HEK293 (cell line): ENCODE measurements around the gene GCSAM.
A peak's percentile ranks its signal among the peaks of the same experiment; 100 is the strongest.

Experiments
- GFI1B ChIP-seq: fragments of 450-650 bp; formaldehyde crosslinking; IDR thresholded peaks from 2 replicates; pipeline ENCODE4 v1.5.1; 2016; ENCODE audit warnings: missing biosample characterization, missing genetic modification characterization
- GLIS1 ChIP-seq: fragments of 450-650 bp; formaldehyde crosslinking; IDR thresholded peaks from 2 replicates; pipeline ENCODE4 v1.5.1; 2016; ENCODE audit warnings: missing biosample characterization, missing genetic modification characterization
- HIC1 ChIP-seq: fragments of 450-650 bp; formaldehyde crosslinking; IDR thresholded peaks from 2 replicates; pipeline ENCODE4 v1.5.1; 2016; ENCODE audit warnings: missing biosample characterization, missing genetic modification characterization
- INSM2 ChIP-seq: fragments of 450-650 bp; formaldehyde crosslinking; IDR thresholded peaks from 2 replicates; pipeline ENCODE4 v1.5.1; 2016; ENCODE audit warnings: missing biosample characterization, missing genetic modification characterization
- KLF16 ChIP-seq: fragments of 450-650 bp; formaldehyde crosslinking; IDR thresholded peaks from 2 replicates; pipeline ENCODE4 v1.5.1; 2017; ENCODE audit warnings: missing biosample characterization, missing genetic modification characterization
- KLF17 ChIP-seq: fragments of 450-650 bp; formaldehyde crosslinking; IDR thresholded peaks from 2 replicates; pipeline ENCODE4 v1.5.1; 2016; ENCODE audit warnings: missing biosample characterization, missing genetic modification characterization
- KLF8 ChIP-seq: fragments of 450-650 bp; formaldehyde crosslinking; IDR thresholded peaks from 2 replicates; pipeline ENCODE4 v1.5.1; 2016; ENCODE audit warnings: missing biosample characterization, missing genetic modification characterization
- MEIS1 ChIP-seq: sonication (generic); formaldehyde crosslinking; IDR thresholded peaks from 2 replicates; pipeline ENCODE4 v1.8.1; 2022; ENCODE audit warnings: missing genetic modification reagents, mild to moderate bottlenecking, borderline replicate concordance
- PBX3 ChIP-seq: sonication (generic); formaldehyde crosslinking; IDR thresholded peaks from 2 replicates; pipeline ENCODE4 v1.8.1; 2022; ENCODE audit warnings: mild to moderate bottlenecking, moderate library complexity, missing genetic modification reagents
- REPIN1 ChIP-seq: fragments of 450-650 bp; formaldehyde crosslinking; IDR thresholded peaks from 2 replicates; pipeline ENCODE4 v1.5.1; 2017; ENCODE audit warnings: missing biosample characterization, missing genetic modification characterization, low read depth
- SCRT2 ChIP-seq: fragments of 450-650 bp; formaldehyde crosslinking; IDR thresholded peaks from 2 replicates; pipeline ENCODE4 v1.5.1; 2016; ENCODE audit warnings: missing biosample characterization, missing genetic modification characterization
- WT1 ChIP-seq: fragments of 450-650 bp; formaldehyde crosslinking; IDR thresholded peaks from 2 replicates; pipeline ENCODE4 v1.5.1; 2016; ENCODE audit warnings: missing biosample characterization, missing genetic modification characterization
- ZBTB1 ChIP-seq: fragments of 450-650 bp; formaldehyde crosslinking; IDR thresholded peaks from 2 replicates; pipeline ENCODE4 v1.5.1; 2016; ENCODE audit warnings: missing biosample characterization, missing genetic modification characterization
- ZFHX2 ChIP-seq: fragments of 450-650 bp; formaldehyde crosslinking; conservative IDR thresholded peaks from 2 replicates; pipeline ENCODE4 v1.5.1; 2016; ENCODE audit warnings: missing biosample characterization, missing genetic modification characterization
- ZNF114 ChIP-seq: fragments of 450-650 bp; formaldehyde crosslinking; IDR thresholded peaks from 2 replicates; pipeline ENCODE4 v1.5.0; 2017; ENCODE audit warnings: missing biosample characterization, missing genetic modification characterization
- ZNF202 ChIP-seq: fragments of 450-650 bp; formaldehyde crosslinking; IDR thresholded peaks from 2 replicates; pipeline ENCODE4 v1.5.1; 2016; ENCODE audit warnings: missing biosample characterization, missing genetic modification characterization, borderline replicate concordance
- ZNF23 ChIP-seq: fragments of 450-650 bp; formaldehyde crosslinking; IDR thresholded peaks from 2 replicates; pipeline ENCODE4 v1.5.1; 2016; ENCODE audit warnings: missing biosample characterization, missing genetic modification characterization, borderline replicate concordance
- ZNF280D ChIP-seq: fragments of 450-650 bp; formaldehyde crosslinking; IDR thresholded peaks from 2 replicates; pipeline ENCODE4 v1.5.1; 2016; ENCODE audit warnings: missing biosample characterization, missing genetic modification characterization
- ZNF292 ChIP-seq: fragments of 450-650 bp; formaldehyde crosslinking; IDR thresholded peaks from 2 replicates; pipeline ENCODE4 v1.5.1; 2016; ENCODE audit warnings: low read depth, missing biosample characterization, missing genetic modification characterization, borderline replicate concordance
- ZNF37A ChIP-seq: fragments of 450-650 bp; IDR thresholded peaks from 2 replicates; pipeline ENCODE4 v1.5.1; 2018; ENCODE audit warnings: missing biosample characterization, missing genetic modification characterization
- ZNF529 ChIP-seq: fragments of 450-650 bp; formaldehyde crosslinking; IDR thresholded peaks from 2 replicates; pipeline ENCODE4 v1.5.1; 2017; ENCODE audit warnings: missing genetic modification characterization, missing biosample characterization; ENCODE audit not compliant: insufficient replicate concordance
- ZNF544 ChIP-seq: fragments of 450-650 bp; formaldehyde crosslinking; IDR thresholded peaks from 2 replicates; pipeline ENCODE4 v1.5.0; 2017; ENCODE audit warnings: missing biosample characterization, missing genetic modification characterization
- ZNF555 ChIP-seq: fragments of 450-650 bp; formaldehyde crosslinking; conservative IDR thresholded peaks from 2 replicates; pipeline ENCODE4 v1.5.1; 2017; ENCODE audit warnings: missing biosample characterization, mild to moderate bottlenecking, missing genetic modification characterization, inconsistent platforms
- ZNF585B ChIP-seq: fragments of 450-650 bp; formaldehyde crosslinking; IDR thresholded peaks from 2 replicates; pipeline ENCODE4 v1.5.1; 2016; ENCODE audit warnings: missing biosample characterization, missing genetic modification characterization
- ZNF664 ChIP-seq: fragments of 450-650 bp; formaldehyde crosslinking; IDR thresholded peaks from 2 replicates; pipeline ENCODE4 v1.5.1; 2016; ENCODE audit warnings: missing biosample characterization, missing genetic modification characterization
- ZNF692 ChIP-seq: fragments of 450-650 bp; formaldehyde crosslinking; IDR thresholded peaks from 2 replicates; pipeline ENCODE4 v1.5.1; 2016; ENCODE audit warnings: missing biosample characterization, missing genetic modification characterization
- ZNF776 ChIP-seq: fragments of 450-650 bp; formaldehyde crosslinking; IDR thresholded peaks from 2 replicates; pipeline ENCODE4 v1.5.0; 2017; ENCODE audit warnings: missing biosample characterization, missing genetic modification characterization, borderline replicate concordance
- ZNF792 ChIP-seq: fragments of 450-650 bp; formaldehyde crosslinking; IDR thresholded peaks from 2 replicates; pipeline ENCODE4 v1.5.1; 2016; ENCODE audit warnings: missing biosample characterization, missing genetic modification characterization

The GCSAM gene

GRCh38 chr3:112074616-112075497, 58.2 kb downstream of the GCSAM start (continued):
- no peak for TF ChIP-seq ZNF280D (tag by site-specific recombination)
- TF ChIP-seq ZNF23 (tag by site-specific recombination): no peak
- TF ChIP-seq MEIS1 (CRISPR knock-in tag): no peak
- no peak for TF ChIP-seq ZNF292 (tag by site-specific recombination)
- TF ChIP-seq ZNF585B: no peak
- TF ChIP-seq KLF17 (tag by site-specific recombination): peak; percentile 73; the same call in 1 of the 2 replicates
- TF ChIP-seq HIC1 (tag by site-specific recombination): no peak
- TF ChIP-seq INSM2 (tag by site-specific recombination): no peak
- no peak for TF ChIP-seq SCRT2
- TF ChIP-seq ZBTB1 (tag by site-specific recombination): no peak
- no peak for TF ChIP-seq ZFHX2 (tag by site-specific recombination)
- no peak for TF ChIP-seq ZNF555 (tag by site-specific recombination)
- TF ChIP-seq ZNF692 (tag by site-specific recombination): 0 out of 2 replicates have a peak, but pooled peaks have one; percentile 31
- no peak for TF ChIP-seq GLIS1 (tag by site-specific recombination)
- no peak for TF ChIP-seq ZNF114 (tag by site-specific recombination)
- no peak for TF ChIP-seq GFI1B
- TF ChIP-seq PBX3: no peak
- no peak for TF ChIP-seq ZNF202 (tag by site-specific recombination)
- no peak for TF ChIP-seq KLF8 (tag by site-specific recombination)
- no peak for TF ChIP-seq ZNF792 (tag by site-specific recombination)
- no peak for TF ChIP-seq ZNF776 (tag by site-specific recombination)
- no peak for TF ChIP-seq ZNF37A
- TF ChIP-seq REPIN1 (tag by site-specific recombination): no peak
- no peak for TF ChIP-seq KLF16
- no peak for TF ChIP-seq ZNF544 (tag by site-specific recombination)
- TF ChIP-seq ZNF664: no peak
- TF ChIP-seq ZNF529 (tag by site-specific recombination): no peak
- TF ChIP-seq WT1: peak; percentile 61
